ENCODE data around the gene IL16. TPM values are rescaled to one million over a fixed set of nuclear protein-coding genes. Genes with fewer than 3 reads are reported as not detected.

Gene IL16
- total and polyA plus RNA-seq, 9 of the 15 experiments (the other 6 are each of a cell fraction or from before 2014, with no cell fraction given): 1.4 to 18.8 (median 10.6) TPM

DNA sequence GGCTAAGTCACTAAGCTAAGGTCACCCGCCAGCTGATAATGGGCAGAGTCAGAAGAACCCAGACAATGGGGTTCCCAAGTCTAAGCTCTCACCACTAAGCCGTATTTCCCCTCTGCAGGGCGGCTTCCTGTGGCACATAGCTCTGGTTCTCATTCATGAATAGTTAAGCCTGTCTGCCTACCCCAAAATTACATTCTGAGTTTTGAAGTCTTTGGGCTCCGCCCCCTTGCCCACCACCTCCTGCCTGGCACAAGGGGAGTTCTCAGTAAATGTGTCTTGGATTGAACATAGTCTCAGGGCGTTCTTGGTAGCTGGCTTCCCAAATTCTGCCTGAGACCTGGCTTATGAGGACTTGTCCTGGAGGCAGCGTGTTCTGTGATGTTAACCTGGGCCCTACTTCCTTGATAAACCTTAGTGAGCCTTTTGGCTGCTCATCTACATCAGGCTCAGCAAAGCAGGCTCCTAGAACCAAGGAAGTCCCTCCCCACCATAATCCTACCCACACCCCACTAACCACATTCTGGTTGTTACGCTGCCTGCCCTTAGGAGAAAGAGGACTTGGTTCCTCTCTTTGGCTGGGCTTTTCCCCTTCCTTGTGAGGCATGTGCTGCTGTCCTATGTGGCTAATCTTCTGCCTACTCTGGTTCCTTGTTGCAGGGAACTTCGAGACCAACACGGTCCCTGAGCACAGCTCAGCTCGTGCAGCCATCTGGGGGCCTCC lies 72.4 kb downstream of the IL16 start:
- no peak for DNase-seq (ENCODE audit: extremely low read depth in 1 of 4, low spot score in 3 of 4)
- no peaks in the 10 kb centered on the region for H4K20me1 ChIP-seq (replicated peaks; ENCODE audit: control insufficient read depth, insufficient read depth, low read length)
- no peak overlapping the region for H2AFZ ChIP-seq (ENCODE audit: low read depth, low read length)
- H3K9me3 ChIP-seq (replicated peaks; ENCODE audit: control insufficient read depth, insufficient read depth, low read depth, low read length): no peaks in the 10 kb centered on the region
- ChIA-PET POLR2A (interaction anchor here (0.8 kb wide), 1 partner anchor 11 kb away, joined by 6 read pairs; no protein-coding TSS in a partner anchor), CTCF (ENCODE audit: low intra/inter-chr PET ratio) (interaction anchor here (0.7 kb wide), 1 partner anchor 198 kb away, joined by 3 read pairs; no protein-coding TSS in a partner anchor)
- no peak for ATAC-seq
- H3K4me3 ChIP-seq: no peak overlapping the region
- peaks cover 3% of the 10 kb centered on the region; the same call in 2 of the 3 replicates for H3K36me3 ChIP-seq (ENCODE audit: control insufficient read depth, insufficient read depth, low read length)
- WGBS (ENCODE audit: insufficient coverage, low coverage, missing lambda C conversion rate): 59% methylated on average over 10 of the region's 10 CpGs
- H3K27ac ChIP-seq (ENCODE audit: extremely low read depth, low read depth, low read length): no peak overlapping the region
- intact Hi-C loops (cut with micrococcal nuclease) (loop anchor here (5.0 kb wide), 1 partner anchor 812 kb away; no protein-coding TSS in a partner anchor), in situ Hi-C loops (cut with MboI) (loop anchor here (5.0 to 10.0 kb wide), 4 partner anchors 107 to 814 kb away; no protein-coding TSS in a partner anchor)
- no peaks in the 10 kb centered on the region for H3K9me1 ChIP-seq (ENCODE audit: control insufficient read depth, insufficient read depth, low read length)
- no peaks in the 10 kb centered on the region for H3K27me3 ChIP-seq (ENCODE audit: control insufficient read depth in 2 of 2, insufficient read depth in 2 of 2, low read length in 2 of 2)
- H3K4me1 ChIP-seq (replicated peaks in 1 of 2; ENCODE audit: control insufficient read depth in 2 of 2, insufficient read depth in 2 of 2, low read length in 2 of 2): peaks cover 0 to 13% of the 10 kb centered on the region in 2 experiments; a peak in 3 of 5 replicates
- no peak for FAIRE-seq
- H3K4me2 ChIP-seq (ENCODE audit: insufficient read depth, low read length): no peak overlapping the region
- no peak for TF ChIP-seq SMARCE1 (IDR thresholded peaks at IDR 0.05)
- no peak for TF ChIP-seq HEY1 (CRISPR knock-in tag; IDR thresholded peaks at IDR 0.05; ENCODE audit: borderline replicate concordance)
- H3K9ac ChIP-seq (ENCODE audit: insufficient read depth in 1 of 2, low read depth in 2 of 2, low read length in 2 of 2): no peak overlapping the region
- no peaks in the 10 kb centered on the region for H3K79me2 ChIP-seq (ENCODE audit: control insufficient read depth, insufficient read depth, low read length)
- no TSS peak for BruUV-seq (replicated peaks)

DNA sequence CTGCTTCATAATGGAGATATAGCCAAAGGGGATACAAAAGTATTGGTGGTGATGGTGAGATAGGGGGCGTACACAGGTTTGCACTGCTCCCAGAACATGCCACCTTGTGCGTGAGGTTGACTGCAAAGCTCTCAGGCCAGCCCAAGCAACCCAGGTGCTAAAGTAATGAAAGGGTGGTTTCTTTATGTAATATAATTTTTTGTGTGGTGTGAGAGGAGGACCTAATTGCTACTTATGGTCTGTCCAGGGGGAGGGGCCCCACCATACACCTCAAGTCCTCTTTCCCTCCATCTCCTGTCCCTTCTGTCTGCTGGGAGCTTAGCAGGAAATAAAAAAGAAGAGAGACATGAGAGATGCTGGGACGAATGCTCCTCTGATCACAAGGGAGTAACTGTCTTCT lies 73.5 kb downstream of the IL16 start:
- no peak for FAIRE-seq
- Histone ChIP-seq H3K4me1 (replicated peaks in 1 of 2; ENCODE audit: control insufficient read depth in 2 of 2, insufficient read depth in 2 of 2, low read length in 2 of 2) (peaks cover 0 to 10% of the 10 kb centered on the region in 2 experiments; a peak in 3 of 5 replicates), H3K27me3 (ENCODE audit: control insufficient read depth in 2 of 2, insufficient read depth in 2 of 2, low read length in 2 of 2) (no peaks in the 10 kb centered on the region), H3K4me2 (ENCODE audit: insufficient read depth, low read length) (no peak overlapping the region), H2AFZ (ENCODE audit: low read depth, low read length) (no peak overlapping the region), H3K79me2 (ENCODE audit: control insufficient read depth, insufficient read depth, low read length) (no peaks in the 10 kb centered on the region), H3K27ac (ENCODE audit: extremely low read depth, low read depth, low read length) (no peak overlapping the region), H3K9me1 (ENCODE audit: control insufficient read depth, insufficient read depth, low read length) (no peaks in the 10 kb centered on the region), H3K9ac (ENCODE audit: insufficient read depth in 1 of 2, low read depth in 2 of 2, low read length in 2 of 2) (no peak overlapping the region), H3K9me3 (replicated peaks; ENCODE audit: control insufficient read depth, insufficient read depth, low read depth, low read length) (no peaks in the 10 kb centered on the region), H3K4me3 (no peak overlapping the region), H4K20me1 (replicated peaks; ENCODE audit: control insufficient read depth, insufficient read depth, low read length) (no peaks in the 10 kb centered on the region), H3K36me3 (ENCODE audit: control insufficient read depth, insufficient read depth, low read length) (peaks cover 3% of the 10 kb centered on the region; the same call in 2 of the 3 replicates)
- 38% methylated on average over 3 of the region's 3 CpGs for WGBS (ENCODE audit: insufficient coverage, low coverage, missing lambda C conversion rate)
- no peak for ATAC-seq
- no peak for DNase-seq (ENCODE audit: extremely low read depth in 1 of 4, low spot score in 3 of 4)
- BruUV-seq (replicated peaks): no TSS peak
- intact Hi-C loops (cut with micrococcal nuclease): loop anchor here (10.0 kb wide), 2 partner anchors 205 to 665 kb away; no protein-coding TSS in a partner anchor
- ChIA-PET POLR2A (interaction anchor here (1.0 kb wide), 1 partner anchor 11 kb away, joined by 3 read pairs; no protein-coding TSS in a partner anchor), CTCF (ENCODE audit: low intra/inter-chr PET ratio) (no interaction called here)
- in situ Hi-C loops (cut with MboI): no loop called here
- no peak for TF ChIP-seq HMGN3 (IDR thresholded peaks at IDR 0.05; ENCODE audit: borderline replicate concordance, extremely low read depth, insufficient read length, low read depth, low read length)
- no peak for TF ChIP-seq NR2C1 (IDR thresholded peaks at IDR 0.05)
- no peak for TF ChIP-seq NR2C1 (tag; IDR thresholded peaks at IDR 0.05)
- TF ChIP-seq, protein P1, sequence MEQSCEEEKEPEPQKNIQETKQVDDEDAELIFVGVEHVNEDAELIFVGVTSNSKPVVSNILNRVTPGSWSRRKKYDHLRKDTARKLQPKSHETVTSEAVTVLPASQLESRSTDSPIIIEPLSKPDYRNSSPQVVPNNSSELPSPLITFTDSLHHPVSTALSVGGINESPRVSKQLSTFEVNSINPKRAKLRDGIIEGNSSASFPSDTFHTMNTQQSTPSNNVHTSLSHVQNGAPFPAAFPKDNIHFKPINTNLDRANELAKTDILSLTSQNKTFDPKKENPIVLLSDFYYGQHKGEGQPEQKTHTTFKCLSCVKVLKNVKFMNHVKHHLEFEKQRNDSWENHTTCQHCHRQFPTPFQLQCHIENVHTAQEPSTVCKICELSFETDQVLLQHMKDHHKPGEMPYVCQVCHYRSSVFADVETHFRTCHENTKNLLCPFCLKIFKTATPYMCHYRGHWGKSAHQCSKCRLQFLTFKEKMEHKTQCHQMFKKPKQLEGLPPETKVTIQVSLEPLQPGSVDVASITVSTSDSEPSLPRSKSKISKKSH (CRISPR knock-in tag; IDR thresholded peaks at IDR 0.05): no peak
- TF ChIP-seq CBFA2T3 (IDR thresholded peaks at IDR 0.05): no peak
- TF ChIP-seq, protein P2, sequence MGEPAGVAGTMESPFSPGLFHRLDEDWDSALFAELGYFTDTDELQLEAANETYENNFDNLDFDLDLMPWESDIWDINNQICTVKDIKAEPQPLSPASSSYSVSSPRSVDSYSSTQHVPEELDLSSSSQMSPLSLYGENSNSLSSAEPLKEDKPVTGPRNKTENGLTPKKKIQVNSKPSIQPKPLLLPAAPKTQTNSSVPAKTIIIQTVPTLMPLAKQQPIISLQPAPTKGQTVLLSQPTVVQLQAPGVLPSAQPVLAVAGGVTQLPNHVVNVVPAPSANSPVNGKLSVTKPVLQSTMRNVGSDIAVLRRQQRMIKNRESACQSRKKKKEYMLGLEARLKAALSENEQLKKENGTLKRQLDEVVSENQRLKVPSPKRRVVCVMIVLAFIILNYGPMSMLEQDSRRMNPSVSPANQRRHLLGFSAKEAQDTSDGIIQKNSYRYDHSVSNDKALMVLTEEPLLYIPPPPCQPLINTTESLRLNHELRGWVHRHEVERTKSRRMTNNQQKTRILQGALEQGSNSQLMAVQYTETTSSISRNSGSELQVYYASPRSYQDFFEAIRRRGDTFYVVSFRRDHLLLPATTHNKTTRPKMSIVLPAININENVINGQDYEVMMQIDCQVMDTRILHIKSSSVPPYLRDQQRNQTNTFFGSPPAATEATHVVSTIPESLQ (CRISPR knock-in tag; IDR thresholded peaks at IDR 0.05): no peak
- TF ChIP-seq ETV1 (tag; conservative IDR thresholded peaks at IDR 0.05; ENCODE audit: low read depth): no peak
- no peak for TF ChIP-seq ZNF431 (CRISPR knock-in tag; IDR thresholded peaks at IDR 0.05)
